ENCODE measurements around the gene PHF8.

- TF ChIP-seq GABPA (IDR thresholded peaks at IDR 0.05 in 1 of 2, conservative IDR thresholded peaks at IDR 0.05 in 1 of 2) (no peak), HNF4A (conservative IDR thresholded peaks at IDR 0.05) (no peak), REST (IDR thresholded peaks at IDR 0.05) (no peak), TAF1 (conservative IDR thresholded peaks at IDR 0.05) (no peak), JUND (IDR thresholded peaks at IDR 0.05) (no peak), FOXA1 (IDR thresholded peaks at IDR 0.05) (no peak), RAD21 (IDR thresholded peaks at IDR 0.05) (no peak), RXRA (IDR thresholded peaks at IDR 0.05) (no peak), MAX (IDR thresholded peaks at IDR 0.05) (no peak), SP1 (IDR thresholded peaks at IDR 0.05) (no peak), ATF3 (IDR thresholded peaks at IDR 0.05) (no peak), HNF4G (IDR thresholded peaks at IDR 0.05) (no peak), YY1 (IDR thresholded peaks at IDR 0.05) (no peak)
- TF ChIP-seq, protein P1, sequence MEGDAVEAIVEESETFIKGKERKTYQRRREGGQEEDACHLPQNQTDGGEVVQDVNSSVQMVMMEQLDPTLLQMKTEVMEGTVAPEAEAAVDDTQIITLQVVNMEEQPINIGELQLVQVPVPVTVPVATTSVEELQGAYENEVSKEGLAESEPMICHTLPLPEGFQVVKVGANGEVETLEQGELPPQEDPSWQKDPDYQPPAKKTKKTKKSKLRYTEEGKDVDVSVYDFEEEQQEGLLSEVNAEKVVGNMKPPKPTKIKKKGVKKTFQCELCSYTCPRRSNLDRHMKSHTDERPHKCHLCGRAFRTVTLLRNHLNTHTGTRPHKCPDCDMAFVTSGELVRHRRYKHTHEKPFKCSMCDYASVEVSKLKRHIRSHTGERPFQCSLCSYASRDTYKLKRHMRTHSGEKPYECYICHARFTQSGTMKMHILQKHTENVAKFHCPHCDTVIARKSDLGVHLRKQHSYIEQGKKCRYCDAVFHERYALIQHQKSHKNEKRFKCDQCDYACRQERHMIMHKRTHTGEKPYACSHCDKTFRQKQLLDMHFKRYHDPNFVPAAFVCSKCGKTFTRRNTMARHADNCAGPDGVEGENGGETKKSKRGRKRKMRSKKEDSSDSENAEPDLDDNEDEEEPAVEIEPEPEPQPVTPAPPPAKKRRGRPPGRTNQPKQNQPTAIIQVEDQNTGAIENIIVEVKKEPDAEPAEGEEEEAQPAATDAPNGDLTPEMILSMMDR (IDR thresholded peaks at IDR 0.05; ENCODE audit: low read depth, low read length, missing input control): no peak
Measured at GRCh38 chrX:53900623-53901022, 143.7 kb downstream of the PHF8 start.

All from liver (tissue), 3 donors.